HG03342 (cell line): ENCODE results near the gene IMPDH2.
"Not testable (repeated sequence)": the region's sequence is repeated elsewhere in the genome, so short reads cannot be mapped to it uniquely, and the experiment has no call there.

Experiments used
- ATAC-seq: cut with Tn5 transposase; IDR thresholded peaks from one replicate; pipeline ENCODE4 v1.9.1; 2021; ENCODE audit warnings: mild to moderate bottlenecking, moderate library complexity; ENCODE audit not compliant: unreplicated experiment

Gene IMPDH2

DNA sequence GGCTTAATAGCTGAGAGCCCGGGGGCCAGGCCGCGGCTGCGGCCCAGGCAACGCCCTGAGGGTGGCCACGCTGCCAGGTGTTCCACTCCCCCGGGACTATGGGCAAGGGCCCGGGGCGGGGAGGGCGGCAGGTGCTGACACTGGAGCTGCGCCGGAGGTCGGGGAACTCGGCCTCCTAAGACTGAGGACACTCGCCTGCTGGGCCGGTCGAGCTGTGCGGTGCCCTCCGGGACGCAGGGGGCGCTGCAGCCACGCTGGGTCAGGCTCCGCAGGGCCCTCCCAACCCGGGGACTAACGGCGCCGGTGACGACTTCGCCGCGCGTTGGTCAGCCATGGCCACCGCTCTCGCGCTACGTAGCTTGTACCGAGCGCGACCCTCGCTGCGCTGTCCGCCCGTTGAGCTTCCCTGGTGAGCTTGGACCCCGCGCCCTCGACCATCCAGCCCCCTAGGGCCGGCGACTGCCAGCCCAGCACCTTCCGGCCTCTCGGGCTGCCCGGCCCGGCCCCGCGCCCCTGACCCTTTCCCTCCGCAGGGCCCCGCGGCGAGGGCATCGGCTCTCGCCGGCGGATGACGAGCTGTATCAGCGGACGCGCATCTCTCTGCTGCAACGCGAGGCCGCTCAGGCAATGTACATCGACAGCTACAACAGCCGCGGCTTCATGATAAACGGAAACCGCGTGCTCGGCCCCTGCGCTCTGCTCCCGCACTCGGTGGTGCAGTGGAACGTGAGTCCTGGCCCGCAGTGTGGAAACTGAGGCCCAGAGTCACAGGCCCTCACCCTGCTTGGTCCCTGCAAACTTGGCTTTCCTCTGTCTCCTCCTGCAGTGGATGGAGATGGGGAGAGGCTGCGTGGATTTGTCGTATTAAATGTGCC is 7.1 kb downstream of the IMPDH2 start, which contains the start of gene NDUFAF3:
TSS of gene NDUFAF3 (plus strand) at position 309 of the 875 bp plus-strand sequence. CDS start at position 333, 24 bp downstream.
- ATAC-seq: peak; percentile 62

DNA sequence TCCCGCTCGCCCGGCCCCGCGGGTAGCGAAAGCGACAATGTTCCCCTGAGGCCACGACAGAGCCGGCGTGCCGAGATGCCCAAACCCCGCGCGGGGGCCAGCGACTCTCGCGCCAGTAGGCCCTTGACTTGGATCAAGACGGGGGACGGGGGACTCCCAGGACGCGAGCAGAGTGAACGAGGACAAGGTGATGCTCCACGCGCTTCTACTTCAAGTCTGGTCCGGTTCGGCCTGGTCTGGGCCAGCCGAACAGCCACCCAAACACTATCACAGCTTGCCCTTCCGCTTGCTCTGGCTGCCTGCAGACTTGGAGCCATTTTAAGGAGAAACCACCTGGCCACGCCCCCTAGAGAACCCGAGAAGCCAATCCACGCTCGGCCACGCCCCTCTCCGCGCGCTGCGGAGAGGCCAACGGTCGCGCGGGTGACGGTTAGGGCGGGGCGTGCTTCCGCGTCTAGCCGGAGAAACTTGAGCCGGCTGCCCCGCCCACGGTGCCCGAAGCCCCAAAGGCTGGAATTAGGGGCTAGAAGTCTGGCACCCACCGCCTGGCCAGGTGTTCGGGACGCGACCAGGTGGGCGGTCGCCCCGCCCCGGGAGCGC is 7.9 kb downstream of the IMPDH2 start:
- peak; percentile 47 for ATAC-seq

DNA sequence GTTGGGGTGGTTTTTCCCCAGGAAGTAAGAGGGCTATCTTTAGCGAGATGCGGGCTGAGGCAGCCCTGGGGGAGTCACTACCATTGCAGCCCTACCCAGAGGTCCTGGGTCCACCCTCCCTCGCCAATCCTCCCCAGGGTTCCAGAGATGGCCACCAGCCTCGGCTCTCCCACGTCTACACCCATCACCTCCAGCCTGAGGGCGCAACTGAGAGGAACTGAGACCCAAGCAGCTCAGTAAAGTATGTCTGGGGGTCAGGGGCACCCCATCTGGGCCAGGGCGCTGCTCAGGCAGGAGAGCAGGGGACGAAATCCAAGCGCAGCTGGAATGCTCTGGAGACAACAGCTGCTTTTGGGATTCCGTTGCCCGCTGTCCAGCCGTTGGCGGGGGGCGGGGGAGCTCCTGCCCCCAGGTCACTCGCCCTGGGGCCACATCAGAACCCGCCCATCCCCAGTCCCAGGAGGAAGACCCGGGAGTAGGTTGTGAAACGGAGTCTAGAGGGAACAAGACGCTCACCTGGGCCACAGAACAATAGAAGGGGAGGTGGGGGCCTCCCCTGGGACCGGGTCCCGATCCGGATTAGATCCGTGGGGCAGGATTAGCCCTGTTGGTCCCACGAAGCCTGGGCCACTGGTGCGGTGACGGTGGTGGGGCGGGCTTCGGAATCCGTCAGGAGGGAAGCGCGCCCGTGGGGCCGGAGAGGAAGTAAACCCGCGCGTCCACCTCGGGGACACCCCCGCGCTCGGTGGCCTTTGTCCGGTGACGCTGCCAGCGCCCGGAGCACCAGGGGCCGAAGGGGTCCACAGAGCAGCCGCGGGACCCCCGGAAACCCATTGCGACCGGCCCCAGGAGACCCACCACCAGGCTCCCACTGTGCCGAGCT is 8.6 kb downstream of the IMPDH2 start:
- no peak for ATAC-seq

- no peak for ATAC-seq
Measured at GRCh38 chr3:49019941-49020329, 9.3 kb downstream of the IMPDH2 start.

DNA sequence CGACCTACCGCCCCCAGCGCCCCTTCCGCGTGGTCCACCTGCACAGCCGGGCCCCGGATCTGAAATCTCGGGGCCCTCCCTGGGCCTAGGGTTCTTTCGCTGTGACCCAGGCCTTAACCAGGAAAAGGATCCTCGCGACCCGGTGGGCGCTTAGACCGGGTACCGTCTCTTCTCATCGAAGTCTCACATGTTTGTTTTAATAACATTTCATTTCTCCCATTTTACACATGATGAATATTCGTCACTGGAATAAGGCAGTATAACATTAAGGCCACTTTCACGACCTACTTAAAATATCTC is 10.5 kb downstream of the IMPDH2 start:
- no peak for ATAC-seq

DNA sequence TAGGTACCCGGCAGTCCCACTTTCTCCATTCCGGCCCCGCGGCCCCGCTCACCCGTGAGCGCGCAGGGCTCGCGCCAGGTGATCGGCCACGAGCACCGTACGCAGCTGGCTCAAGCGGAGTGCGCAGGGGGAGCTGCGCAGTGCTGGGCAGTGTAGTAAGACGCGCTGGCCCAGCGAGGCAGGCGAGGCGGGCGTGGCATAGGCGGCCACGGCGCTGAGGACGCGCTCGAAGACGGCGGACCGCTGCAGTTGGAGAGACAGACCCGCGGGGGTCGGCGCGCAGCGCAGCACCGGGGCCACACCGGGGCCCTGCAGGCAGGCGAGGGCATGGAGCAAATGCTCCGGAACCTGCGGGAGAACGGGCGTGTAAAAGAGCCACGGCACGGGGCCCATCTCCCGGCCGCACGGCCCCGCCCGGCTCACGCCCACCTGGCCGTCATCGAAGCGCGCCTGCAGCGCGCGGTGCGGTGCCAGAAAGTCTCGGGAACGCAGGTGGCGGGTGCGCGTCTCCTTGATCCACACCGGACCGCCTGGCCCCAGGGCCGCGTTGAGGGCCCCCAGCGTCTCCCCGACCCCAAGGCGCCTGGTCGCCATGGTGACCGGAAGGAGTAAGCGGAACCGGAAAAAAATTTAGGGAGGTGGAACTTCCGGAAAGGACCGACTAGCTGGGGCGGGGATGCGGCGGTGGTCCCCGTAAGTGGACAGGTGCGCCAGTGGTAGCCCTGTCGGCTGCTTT is 11.1 kb downstream of the IMPDH2 start, which contains the start of gene DALRD3:
TSS of gene DALRD3 (minus strand) at position 610 of the 736 bp plus-strand sequence. CDS start at position 594, 16 bp downstream.
- no peak for ATAC-seq

DNA sequence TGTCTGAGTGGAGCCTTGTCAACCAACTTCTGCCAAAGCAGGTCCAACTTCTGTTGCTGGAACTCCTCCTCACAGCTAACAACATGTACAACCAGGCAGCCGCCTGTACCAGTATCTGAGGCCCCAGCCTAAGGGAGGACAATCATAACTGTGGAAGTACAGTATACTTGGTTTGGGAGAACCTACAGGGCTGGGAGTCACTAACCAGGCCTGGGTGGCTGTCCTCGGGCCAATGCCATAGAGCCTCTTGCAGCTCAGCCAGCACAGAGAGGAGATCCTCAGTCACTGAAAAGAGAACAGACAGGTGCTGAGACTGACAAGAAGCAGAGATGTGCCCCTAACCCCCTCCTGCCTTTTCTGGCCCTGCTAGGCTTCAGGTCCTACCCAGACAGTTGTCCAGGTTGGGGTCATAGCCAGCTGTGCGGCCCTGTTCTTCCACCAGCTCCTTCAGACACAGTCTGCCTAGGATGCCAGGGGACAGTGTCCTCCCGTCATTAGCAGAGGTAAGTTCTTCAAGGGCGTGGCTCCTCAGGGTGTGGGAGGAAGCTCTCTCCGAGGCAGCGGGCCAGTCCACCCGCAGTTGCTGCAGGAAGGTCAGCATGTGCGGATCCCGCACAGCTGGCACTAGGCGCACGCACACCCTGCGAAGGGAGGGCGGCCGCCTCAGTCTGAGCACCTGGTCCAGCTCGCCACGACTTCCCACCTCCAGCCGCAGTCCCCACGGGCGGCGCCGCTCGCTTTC is 11.8 kb downstream of the IMPDH2 start:
- no peak for ATAC-seq

DNA sequence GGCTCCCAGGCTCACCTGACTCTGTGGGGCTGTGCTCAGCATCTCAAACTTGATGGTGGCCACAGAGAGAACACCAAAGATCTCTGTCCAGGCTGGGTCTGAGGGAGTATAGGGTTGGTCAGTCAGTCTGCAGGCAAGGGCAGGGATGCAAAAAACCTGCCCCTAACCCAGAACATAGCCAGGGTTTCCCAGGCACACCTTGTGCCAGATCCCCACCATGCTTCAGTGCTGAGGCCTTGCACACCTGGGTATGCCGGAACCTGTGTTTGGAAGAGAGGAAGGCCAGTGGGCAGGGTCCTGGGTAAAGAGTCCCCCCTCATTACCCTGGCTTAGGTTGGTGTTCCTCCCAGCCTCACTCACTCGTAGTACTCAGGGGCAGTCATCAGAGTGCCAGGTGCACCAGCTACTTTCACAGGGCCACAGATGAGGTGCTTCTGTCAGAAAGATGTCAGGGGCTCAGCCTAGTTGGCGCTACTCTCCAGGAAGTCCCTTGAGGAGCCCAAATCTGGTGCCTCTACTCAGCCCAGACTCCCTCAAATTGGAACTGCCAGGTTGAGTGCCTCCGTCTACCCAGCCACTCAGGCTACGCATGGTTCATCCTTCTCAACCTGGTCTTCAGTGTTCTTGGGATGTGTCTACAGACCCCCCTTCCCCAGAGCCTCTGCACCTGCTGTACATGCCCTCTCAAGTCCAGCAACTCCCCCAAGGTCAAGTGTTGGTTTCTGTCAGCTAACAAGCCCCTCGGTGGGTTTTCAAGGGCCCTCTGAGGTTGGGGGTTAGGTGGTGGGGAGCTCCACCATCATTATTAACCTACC is 12.6 kb downstream of the IMPDH2 start:
- ATAC-seq: no peak

GRCh38 chr3:49015765-49016164 is 13.4 kb downstream of the IMPDH2 start:
- no peak for ATAC-seq

DNA sequence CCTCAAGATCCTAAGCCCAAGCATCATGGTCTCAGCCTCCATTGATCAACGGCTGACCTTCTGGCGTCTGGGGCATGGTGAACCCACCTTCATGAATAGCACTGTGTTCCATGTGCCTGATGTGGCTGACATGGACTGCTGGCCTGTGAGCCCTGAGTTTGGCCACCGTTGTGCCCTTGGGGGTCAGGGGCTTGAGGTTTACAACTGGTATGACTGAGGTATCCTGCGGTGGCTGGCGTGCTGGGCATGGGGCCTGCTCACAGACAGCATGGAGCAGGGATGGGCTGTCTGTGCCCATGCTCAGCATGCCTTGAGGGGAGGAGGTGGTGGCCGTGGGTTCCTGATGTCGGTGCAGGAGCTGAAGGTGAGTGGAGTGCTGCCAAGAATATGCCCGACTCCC is 14.1 kb downstream of the IMPDH2 start:
- ATAC-seq: no peak

GRCh38 chr3:49013738-49014660 is 15.2 kb downstream of the IMPDH2 start:
- ATAC-seq: no peak

GRCh38 chr3:49013113-49013737 is 16.0 kb downstream of the IMPDH2 start:
- no peak for ATAC-seq

DNA sequence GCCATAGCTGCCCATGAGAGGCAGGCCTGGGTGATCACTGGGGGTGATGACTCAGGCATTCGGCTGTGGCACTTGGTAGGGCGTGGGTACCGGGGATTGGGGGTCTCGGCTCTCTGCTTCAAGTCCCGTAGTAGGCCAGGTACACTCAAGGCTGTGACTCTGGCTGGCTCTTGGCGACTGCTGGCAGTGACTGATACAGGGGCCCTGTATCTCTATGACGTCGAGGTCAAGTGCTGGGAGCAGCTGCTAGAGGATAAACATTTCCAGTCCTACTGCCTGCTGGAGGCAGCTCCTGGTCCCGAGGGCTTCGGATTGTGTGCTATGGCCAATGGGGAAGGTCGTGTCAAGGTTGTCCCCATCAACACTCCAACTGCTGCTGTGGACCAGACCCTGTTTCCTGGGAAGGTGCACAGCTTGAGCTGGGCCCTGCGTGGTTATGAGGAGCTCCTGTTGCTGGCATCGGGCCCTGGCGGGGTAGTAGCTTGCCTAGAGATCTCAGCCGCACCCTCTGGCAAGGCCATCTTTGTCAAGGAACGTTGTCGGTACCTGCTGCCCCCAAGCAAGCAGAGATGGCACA is 16.7 kb downstream of the IMPDH2 start:
- ATAC-seq: no peak

DNA sequence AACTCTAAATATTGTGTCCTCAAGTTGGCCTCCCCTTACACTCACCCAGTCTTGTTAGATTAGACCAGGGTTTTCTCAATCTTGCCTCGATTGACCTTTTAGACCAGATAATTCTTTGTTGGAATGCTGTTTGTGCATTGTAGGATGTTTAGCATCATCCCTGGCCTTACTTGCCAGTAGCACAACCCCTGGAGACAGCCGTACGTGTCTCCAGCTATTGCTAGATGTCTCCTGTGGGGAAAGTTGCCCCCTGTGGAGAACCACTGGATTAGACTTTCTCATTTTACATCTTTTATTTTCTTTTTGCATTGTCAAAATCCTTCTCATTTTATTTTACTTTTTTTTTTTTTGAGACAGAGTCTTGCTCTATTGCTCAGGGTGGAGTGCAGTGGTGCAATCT is 19.8 kb downstream of the IMPDH2 start:
- no peak for ATAC-seq

- ATAC-seq: not testable (repeated sequence)
Measured at GRCh38 chr3:49008627-49009026, 20.6 kb downstream of the IMPDH2 start.

DNA sequence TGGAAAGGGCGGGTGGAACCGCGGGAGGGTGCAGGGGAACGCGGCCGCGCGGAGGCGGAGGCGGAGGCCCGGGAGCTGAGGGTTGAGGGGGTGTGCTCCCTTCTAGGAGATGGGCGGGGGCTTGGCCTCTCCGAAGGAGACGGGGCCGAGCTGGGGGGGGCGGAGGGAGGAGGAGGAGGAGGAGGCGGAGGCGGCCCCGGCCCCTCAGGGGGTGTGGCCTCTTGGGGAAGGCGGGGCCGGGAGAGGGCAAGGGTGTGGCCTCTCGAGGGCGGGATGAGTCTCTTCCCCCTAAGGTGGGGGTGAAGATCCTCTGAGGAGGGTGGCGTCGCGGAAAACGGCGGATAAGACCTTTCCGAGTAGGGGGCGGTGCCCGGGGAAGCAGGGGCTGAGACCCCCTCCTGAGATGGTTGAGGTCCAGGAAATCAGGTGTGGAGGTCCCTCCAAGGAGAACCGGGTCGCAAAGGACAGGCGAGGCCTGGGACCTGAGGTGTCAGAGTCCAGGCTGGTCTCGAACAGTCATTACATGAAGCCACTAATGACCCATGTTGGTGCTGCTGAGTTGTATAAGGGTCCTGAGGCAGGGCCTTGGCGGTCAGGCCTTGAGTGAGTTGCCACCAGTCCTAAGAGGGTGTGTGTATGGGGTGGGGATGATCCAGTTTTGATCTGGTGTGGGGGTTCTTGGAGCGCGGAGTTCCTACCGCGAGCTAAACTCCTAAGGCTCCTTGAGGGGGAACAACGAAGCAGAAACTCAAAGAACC is 21.2 kb downstream of the IMPDH2 start:
- peak; percentile 33 for ATAC-seq
